GM23338 (cell line): ENCODE results near the gene CFAP157. TPM values are rescaled to one million over a fixed set of nuclear protein-coding genes. Genes with fewer than 3 reads are reported as not detected.

Experiments used
- CTCF ChIP-seq, 2 experiments: fragments of 200-600 bp in 1 of 2; sonication (generic) in 1 of 2; conservative IDR thresholded peaks; 2 replicates each; pipeline versions ENCODE4 v1.5.1 to v1.6.1; 2016 to 2017; ENCODE audit warnings: antibody characterized with exemption in 2 of 2, low read depth in 2 of 2, mild to moderate bottlenecking in 2 of 2, moderate library complexity in 1 of 2
- EZH2 ChIP-seq: fragments of 200-600 bp; sonication (generic); IDR thresholded peaks from one replicate; pipeline ENCODE4 v1.8.0; 2017; ENCODE audit warnings: antibody characterized with exemption, mild to moderate bottlenecking, low read depth; ENCODE audit not compliant: unreplicated experiment
- EZH2phosphoT487 ChIP-seq: fragments of 200-600 bp; sonication (generic); IDR thresholded peaks from one replicate; pipeline ENCODE4 v1.8.1; 2018; ENCODE audit warnings: antibody characterized with exemption; ENCODE audit not compliant: unreplicated experiment
- NANOG ChIP-seq: IDR thresholded peaks from 2 replicates; pipeline ENCODE4 v1.6.1; 2016; ENCODE audit warnings: antibody characterized with exemption, borderline replicate concordance
- POLR2AphosphoS5 ChIP-seq: IDR thresholded peaks from 2 replicates; pipeline ENCODE4 v1.6.1; 2016; ENCODE audit warnings: antibody characterized with exemption, low read depth
- STAT1 ChIP-seq: IDR thresholded peaks from one replicate; pipeline ENCODE4 v1.6.1; 2016; ENCODE audit warnings: antibody characterized with exemption; ENCODE audit not compliant: unreplicated experiment
- ZNF331 ChIP-seq: fragments of 250-450 bp; sonication (Bioruptor Pico); IDR thresholded peaks from 2 replicates; pipeline ENCODE4 v1.5.0; 2020; ENCODE audit warnings: low read depth, mild to moderate bottlenecking, moderate library complexity
- ZNF462 ChIP-seq: fragments of 250-450 bp; sonication (Bioruptor Pico); IDR thresholded peaks from 2 replicates; pipeline ENCODE4 v1.5.0; 2020; ENCODE audit warnings: mild to moderate bottlenecking, moderate library complexity
- polyA plus RNA-seq: library from polyadenylated mRNA; unstranded; fragments of >200 nt; fragmentation: Nextera tagmentation; extraction: Ambion mirVana; gene quantifications from 2 replicates; pipeline ENCODE4 v1.2.1, GENCODE V29; 2016
- total RNA-seq: library from RNA; depleted of rRNA; stranded (reverse); fragments of >200 nt; shearing (Covaris generic); gene quantifications from 2 replicates; pipeline ENCODE4 v1.2.3, GENCODE V29; 2014

Gene CFAP157
- total and polyA plus RNA-seq, 2 experiments from 2014 or later, result 0.17 to 0.55 TPM

DNA sequence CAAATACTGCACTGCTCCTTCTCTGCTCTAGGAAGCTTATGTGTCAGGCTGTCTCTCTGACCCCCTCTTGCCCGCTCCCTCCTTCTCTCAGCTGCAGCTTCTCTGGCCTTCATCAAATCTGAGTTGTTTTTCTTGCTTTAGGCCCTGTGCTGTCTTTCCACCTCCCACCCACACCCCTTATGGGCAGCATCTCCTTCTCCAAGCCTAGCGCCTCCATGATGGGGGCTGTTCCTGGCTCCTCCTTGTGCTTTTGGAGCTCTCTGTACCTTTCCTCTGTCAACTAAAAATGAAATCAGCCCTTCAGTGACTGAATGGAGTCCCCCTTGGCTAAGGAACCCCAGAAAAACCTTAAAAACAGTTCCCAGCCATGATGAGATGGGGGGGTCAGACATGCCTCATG lies 6.6 kb upstream of the CFAP157 start (continued):
- no peak for TF ChIP-seq ZNF462 (CRISPR knock-in tag)
- TF ChIP-seq STAT1, result no peak
- TF ChIP-seq EZH2phosphoT487, result no peak
- TF ChIP-seq CTCF (conservative IDR thresholded peaks at IDR 0.05; ENCODE audit: low read depth in 2 of 2), result no peak
- TF ChIP-seq EZH2, result no peak
- TF ChIP-seq ZNF331 (CRISPR knock-in tag), result no peak
- TF ChIP-seq NANOG, result no peak
- TF ChIP-seq POLR2AphosphoS5, result no peak
